SK-N-SH treated with all-trans-retinoic acid at 6 μM for 48 hours (cell line): Measurements from ENCODE around the gene OLR1.

Experiments
- ATAC-seq: fragments of 200-7000 bp; cut with Tn5 transposase; 3 replicates; pipeline ENCODE4 v1.9.1; 2020; ENCODE audit warnings: mild to moderate bottlenecking, moderate library complexity
- BACH2 ChIP-seq: fragments of 250-450 bp; sonication (Bioruptor Pico); IDR thresholded peaks from 2 replicates; pipeline ENCODE4 v1.9.0; 2021; ENCODE audit warnings: mild to moderate bottlenecking, borderline replicate concordance
- CSDC2 ChIP-seq: fragments of 250-450 bp; sonication (Bioruptor Pico); IDR thresholded peaks from 2 replicates; pipeline ENCODE4 v1.5.0; 2020; ENCODE audit warnings: mild to moderate bottlenecking, moderate library complexity
- ESRRG ChIP-seq: fragments of 250-450 bp; sonication (Bioruptor Pico); IDR thresholded peaks from 2 replicates; pipeline ENCODE4 v1.6.1; 2021; ENCODE audit warnings: mild to moderate bottlenecking
- ISL1 ChIP-seq: fragments of 250-450 bp; sonication (Bioruptor Pico); IDR thresholded peaks from 2 replicates; pipeline ENCODE4 v2.1.2; 2022; ENCODE audit warnings: mild to moderate bottlenecking, moderate library complexity
- OSR1 ChIP-seq: fragments of 250-450 bp; sonication (Bioruptor Pico); IDR thresholded peaks from 2 replicates; pipeline ENCODE4 v1.8.0; 2022; ENCODE audit warnings: moderate library complexity, mild to moderate bottlenecking, inconsistent platforms
- PATZ1 ChIP-seq: fragments of 250-450 bp; sonication (Bioruptor Pico); IDR thresholded peaks from 2 replicates; pipeline ENCODE4 v1.8.0; 2020; ENCODE audit warnings: mild to moderate bottlenecking, moderate library complexity, borderline replicate concordance
- PPARA ChIP-seq: fragments of 250-450 bp; sonication (Bioruptor Pico); IDR thresholded peaks from 2 replicates; pipeline ENCODE4 v1.5.0; 2020; ENCODE audit warnings: mild to moderate bottlenecking, borderline replicate concordance
- RARB ChIP-seq: fragments of 250-450 bp; sonication (Bioruptor Pico); IDR thresholded peaks from 2 replicates; pipeline ENCODE4 v1.8.0; 2021; ENCODE audit warnings: mild to moderate bottlenecking, moderate library complexity
- SNAI2 ChIP-seq: fragments of 250-450 bp; sonication (Bioruptor Pico); IDR thresholded peaks from 2 replicates; pipeline ENCODE4 v1.5.0; 2020; ENCODE audit warnings: mild to moderate bottlenecking, moderate library complexity
- TCF4 ChIP-seq: fragments of 250-450 bp; sonication (Bioruptor Pico); IDR thresholded peaks from 2 replicates; pipeline ENCODE4 v1.8.0; 2021; ENCODE audit warnings: mild to moderate bottlenecking, moderate library complexity, borderline replicate concordance
- TOX ChIP-seq: fragments of 250-450 bp; sonication (Bioruptor Pico); IDR thresholded peaks from 2 replicates; pipeline ENCODE4 v1.8.0; 2021; ENCODE audit warnings: mild to moderate bottlenecking, moderate library complexity, borderline replicate concordance
- ZC3H10 ChIP-seq: fragments of 250-450 bp; sonication (Bioruptor Pico); IDR thresholded peaks from 2 replicates; pipeline ENCODE4 v1.5.1; 2021; ENCODE audit warnings: mild to moderate bottlenecking, moderate library complexity
- ZNF70 ChIP-seq: fragments of 450-650 bp; formaldehyde crosslinking; IDR thresholded peaks from 2 replicates; pipeline ENCODE4 v1.5.0; 2020; ENCODE audit warnings: mild to moderate bottlenecking, moderate library complexity
- ZNF8 ChIP-seq: fragments of 450-650 bp; formaldehyde crosslinking; IDR thresholded peaks from 2 replicates; pipeline ENCODE4 v1.5.0; 2020; ENCODE audit warnings: mild to moderate bottlenecking, moderate library complexity
- TF ChIP-seq, protein P1 (sequence below): fragments of 250-450 bp; sonication (Bioruptor Pico); IDR thresholded peaks from 2 replicates; pipeline ENCODE4 v1.5.1; 2021; ENCODE audit warnings: mild to moderate bottlenecking, moderate library complexity
- TF ChIP-seq, protein P2 (sequence below): fragments of 250-450 bp; sonication (Bioruptor Pico); IDR thresholded peaks from 2 replicates; pipeline ENCODE4 v1.5.1; 2020; ENCODE audit warnings: low read depth, mild to moderate bottlenecking, moderate library complexity
- TF ChIP-seq, protein P3 (sequence below): fragments of 250-450 bp; sonication (Bioruptor Pico); IDR thresholded peaks from 2 replicates; pipeline ENCODE4 v1.8.0; 2021; ENCODE audit warnings: low read depth, mild to moderate bottlenecking, moderate library complexity, borderline replicate concordance
- TF ChIP-seq, protein P4 (sequence below): fragments of 250-450 bp; sonication (Bioruptor Pico); IDR thresholded peaks from 2 replicates; pipeline ENCODE4 v1.5.0; 2020; ENCODE audit warnings: mild to moderate bottlenecking, moderate library complexity

Gene OLR1

DNA sequence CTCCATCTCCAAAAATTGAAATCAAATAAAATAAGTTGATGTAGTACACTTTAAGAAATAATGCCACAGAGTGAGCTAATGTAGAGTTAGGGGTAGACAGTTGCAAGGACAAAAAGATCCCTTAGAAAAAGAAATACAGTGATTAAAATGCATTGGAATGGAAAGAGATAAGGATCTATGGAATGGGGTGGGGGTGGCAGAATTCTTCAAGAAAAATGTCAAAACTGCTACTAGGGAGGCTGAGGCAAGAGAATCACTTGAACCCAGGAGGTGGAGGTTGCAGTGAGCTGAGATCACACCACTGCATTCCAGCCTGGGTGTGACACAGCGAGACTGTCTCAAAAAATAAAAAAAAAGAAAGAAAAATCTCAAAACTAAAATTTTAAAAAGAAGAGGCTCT is 6.5 kb downstream of the OLR1 start:
- no peak for ATAC-seq
- no peak for TF ChIP-seq PATZ1 (CRISPR knock-in tag)
- TF ChIP-seq, protein P1, sequence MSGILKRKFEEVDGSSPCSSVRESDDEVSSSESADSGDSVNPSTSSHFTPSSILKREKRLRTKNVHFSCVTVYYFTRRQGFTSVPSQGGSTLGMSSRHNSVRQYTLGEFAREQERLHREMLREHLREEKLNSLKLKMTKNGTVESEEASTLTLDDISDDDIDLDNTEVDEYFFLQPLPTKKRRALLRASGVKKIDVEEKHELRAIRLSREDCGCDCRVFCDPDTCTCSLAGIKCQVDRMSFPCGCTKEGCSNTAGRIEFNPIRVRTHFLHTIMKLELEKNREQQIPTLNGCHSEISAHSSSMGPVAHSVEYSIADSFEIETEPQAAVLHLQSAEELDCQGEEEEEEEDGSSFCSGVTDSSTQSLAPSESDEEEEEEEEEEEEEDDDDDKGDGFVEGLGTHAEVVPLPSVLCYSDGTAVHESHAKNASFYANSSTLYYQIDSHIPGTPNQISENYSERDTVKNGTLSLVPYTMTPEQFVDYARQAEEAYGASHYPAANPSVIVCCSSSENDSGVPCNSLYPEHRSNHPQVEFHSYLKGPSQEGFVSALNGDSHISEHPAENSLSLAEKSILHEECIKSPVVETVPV (CRISPR knock-in tag): no peak

- ATAC-seq: no peak
- no peak for TF ChIP-seq ZNF8
- TF ChIP-seq ZC3H10 (CRISPR knock-in tag): no peak
- TF ChIP-seq, protein P1 (CRISPR knock-in tag): no peak
- no peak for TF ChIP-seq ESRRG
- TF ChIP-seq SNAI2 (CRISPR knock-in tag): no peak
- TF ChIP-seq, protein P2, sequence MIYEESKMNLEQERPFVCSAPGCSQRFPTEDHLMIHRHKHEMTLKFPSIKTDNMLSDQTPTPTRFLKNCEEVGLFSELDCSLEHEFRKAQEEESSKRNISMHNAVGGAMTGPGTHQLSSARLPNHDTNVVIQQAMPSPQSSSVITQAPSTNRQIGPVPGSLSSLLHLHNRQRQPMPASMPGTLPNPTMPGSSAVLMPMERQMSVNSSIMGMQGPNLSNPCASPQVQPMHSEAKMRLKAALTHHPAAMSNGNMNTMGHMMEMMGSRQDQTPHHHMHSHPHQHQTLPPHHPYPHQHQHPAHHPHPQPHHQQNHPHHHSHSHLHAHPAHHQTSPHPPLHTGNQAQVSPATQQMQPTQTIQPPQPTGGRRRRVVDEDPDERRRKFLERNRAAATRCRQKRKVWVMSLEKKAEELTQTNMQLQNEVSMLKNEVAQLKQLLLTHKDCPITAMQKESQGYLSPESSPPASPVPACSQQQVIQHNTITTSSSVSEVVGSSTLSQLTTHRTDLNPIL (CRISPR knock-in tag): no peak
- TF ChIP-seq PATZ1 (CRISPR knock-in tag): no peak
- no peak for TF ChIP-seq CSDC2 (CRISPR knock-in tag)
- TF ChIP-seq ZNF70 (CRISPR knock-in tag): no peak
- no peak for TF ChIP-seq TCF4 (CRISPR knock-in tag)
- TF ChIP-seq BACH2 (CRISPR knock-in tag): no peak
These were observed 8.8 kb downstream of the OLR1 start for GRCh38 chr12:10163084-10163483.

DNA sequence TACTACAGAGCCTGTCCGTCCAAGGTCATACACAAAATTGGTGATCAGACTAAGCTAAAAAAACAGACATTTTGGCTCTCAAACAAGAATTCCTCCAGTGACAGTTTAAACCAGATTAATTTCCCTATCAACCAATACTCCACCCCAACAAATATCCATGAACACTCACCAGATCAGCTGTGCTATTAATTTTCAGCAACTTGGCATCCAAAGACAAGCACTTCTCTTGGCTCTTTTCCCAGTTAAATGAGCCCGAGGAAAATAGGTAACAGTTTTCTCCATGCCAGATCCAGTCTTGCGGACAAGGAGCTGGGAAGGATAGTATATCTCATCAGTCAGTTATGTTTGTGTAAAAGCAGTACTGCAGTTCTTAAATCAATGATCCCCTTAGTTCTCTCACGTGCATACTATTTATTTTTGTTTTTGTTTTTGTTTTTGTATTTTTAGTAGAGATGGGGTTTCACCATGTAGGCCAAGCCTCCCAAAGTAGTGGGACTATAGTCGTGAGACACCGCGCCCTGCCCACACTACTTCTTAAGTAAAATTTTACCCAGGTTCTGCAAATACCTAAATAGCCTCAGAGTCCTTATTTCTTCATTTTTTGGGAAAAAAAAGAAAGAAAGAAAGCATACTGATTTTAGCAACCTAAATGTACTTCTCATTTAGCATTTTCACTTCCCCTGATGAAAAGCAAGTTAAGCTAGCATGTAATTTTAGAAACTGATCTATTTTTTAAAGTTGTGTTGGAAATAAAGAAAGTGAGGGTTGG is 11.1 kb downstream of the OLR1 start:
- no peak for ATAC-seq
- TF ChIP-seq PPARA (CRISPR knock-in tag) (no peak), RARB (CRISPR knock-in tag) (no peak), ISL1 (CRISPR knock-in tag) (peak; percentile 41), OSR1 (no peak), ZNF8 (no peak)
- TF ChIP-seq, protein P3, sequence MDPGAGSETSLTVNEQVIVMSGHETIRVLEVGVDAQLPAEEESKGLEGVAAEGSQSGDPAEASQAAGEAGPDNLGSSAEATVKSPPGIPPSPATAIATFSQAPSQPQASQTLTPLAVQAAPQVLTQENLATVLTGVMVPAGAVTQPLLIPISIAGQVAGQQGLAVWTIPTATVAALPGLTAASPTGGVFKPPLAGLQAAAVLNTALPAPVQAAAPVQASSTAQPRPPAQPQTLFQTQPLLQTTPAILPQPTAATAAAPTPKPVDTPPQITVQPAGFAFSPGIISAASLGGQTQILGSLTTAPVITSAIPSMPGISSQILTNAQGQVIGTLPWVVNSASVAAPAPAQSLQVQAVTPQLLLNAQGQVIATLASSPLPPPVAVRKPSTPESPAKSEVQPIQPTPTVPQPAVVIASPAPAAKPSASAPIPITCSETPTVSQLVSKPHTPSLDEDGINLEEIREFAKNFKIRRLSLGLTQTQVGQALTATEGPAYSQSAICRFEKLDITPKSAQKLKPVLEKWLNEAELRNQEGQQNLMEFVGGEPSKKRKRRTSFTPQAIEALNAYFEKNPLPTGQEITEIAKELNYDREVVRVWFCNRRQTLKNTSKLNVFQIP (CRISPR knock-in tag): no peak

- no peak for ATAC-seq
- TF ChIP-seq TCF4 (CRISPR knock-in tag) (no peak), TOX (CRISPR knock-in tag) (no peak), ZNF70 (CRISPR knock-in tag) (no peak), ZNF8 (no peak), BACH2 (CRISPR knock-in tag) (no peak), ISL1 (CRISPR knock-in tag) (no peak)
- TF ChIP-seq, protein P2 (CRISPR knock-in tag): no peak
- TF ChIP-seq, protein P1 (CRISPR knock-in tag): no peak
- TF ChIP-seq, protein P4, sequence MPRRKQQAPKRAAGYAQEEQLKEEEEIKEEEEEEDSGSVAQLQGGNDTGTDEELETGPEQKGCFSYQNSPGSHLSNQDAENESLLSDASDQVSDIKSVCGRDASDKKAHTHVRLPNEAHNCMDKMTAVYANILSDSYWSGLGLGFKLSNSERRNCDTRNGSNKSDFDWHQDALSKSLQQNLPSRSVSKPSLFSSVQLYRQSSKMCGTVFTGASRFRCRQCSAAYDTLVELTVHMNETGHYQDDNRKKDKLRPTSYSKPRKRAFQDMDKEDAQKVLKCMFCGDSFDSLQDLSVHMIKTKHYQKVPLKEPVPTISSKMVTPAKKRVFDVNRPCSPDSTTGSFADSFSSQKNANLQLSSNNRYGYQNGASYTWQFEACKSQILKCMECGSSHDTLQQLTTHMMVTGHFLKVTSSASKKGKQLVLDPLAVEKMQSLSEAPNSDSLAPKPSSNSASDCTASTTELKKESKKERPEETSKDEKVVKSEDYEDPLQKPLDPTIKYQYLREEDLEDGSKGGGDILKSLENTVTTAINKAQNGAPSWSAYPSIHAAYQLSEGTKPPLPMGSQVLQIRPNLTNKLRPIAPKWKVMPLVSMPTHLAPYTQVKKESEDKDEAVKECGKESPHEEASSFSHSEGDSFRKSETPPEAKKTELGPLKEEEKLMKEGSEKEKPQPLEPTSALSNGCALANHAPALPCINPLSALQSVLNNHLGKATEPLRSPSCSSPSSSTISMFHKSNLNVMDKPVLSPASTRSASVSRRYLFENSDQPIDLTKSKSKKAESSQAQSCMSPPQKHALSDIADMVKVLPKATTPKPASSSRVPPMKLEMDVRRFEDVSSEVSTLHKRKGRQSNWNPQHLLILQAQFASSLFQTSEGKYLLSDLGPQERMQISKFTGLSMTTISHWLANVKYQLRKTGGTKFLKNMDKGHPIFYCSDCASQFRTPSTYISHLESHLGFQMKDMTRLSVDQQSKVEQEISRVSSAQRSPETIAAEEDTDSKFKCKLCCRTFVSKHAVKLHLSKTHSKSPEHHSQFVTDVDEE (CRISPR knock-in tag): no peak
These were observed 12.7 kb downstream of the OLR1 start for GRCh38 chr12:10159280-10159679.
